GM13976 (cell line): ENCODE results near the gene PPP3R2.

ENCODE experiments used
- DNase-seq: peaks from one replicate; pipeline ENCODE4 v3.0.0; 2012; ENCODE audit warnings: low spot score
- in situ Hi-C: fragments of 300-500 bp; cut with MboI; formaldehyde crosslinking; loops from one replicate; pipeline ENCODE4 v1.12.0; 2022; ENCODE audit warnings: low sequenced_read_pairs, mixed read lengths, inconsistent platforms; ENCODE audit not compliant: unreplicated experiment
- TF ChIP-seq, protein P1 (sequence below): IDR thresholded peaks from 2 replicates; pipeline ENCODE4 v1.5.1; 2012; ENCODE audit warnings: borderline replicate concordance, mild to moderate bottlenecking; ENCODE audit not compliant: insufficient read depth; ENCODE audit errors: extremely low read depth, missing control alignments, control extremely low read depth

The PPP3R2 gene

DNA sequence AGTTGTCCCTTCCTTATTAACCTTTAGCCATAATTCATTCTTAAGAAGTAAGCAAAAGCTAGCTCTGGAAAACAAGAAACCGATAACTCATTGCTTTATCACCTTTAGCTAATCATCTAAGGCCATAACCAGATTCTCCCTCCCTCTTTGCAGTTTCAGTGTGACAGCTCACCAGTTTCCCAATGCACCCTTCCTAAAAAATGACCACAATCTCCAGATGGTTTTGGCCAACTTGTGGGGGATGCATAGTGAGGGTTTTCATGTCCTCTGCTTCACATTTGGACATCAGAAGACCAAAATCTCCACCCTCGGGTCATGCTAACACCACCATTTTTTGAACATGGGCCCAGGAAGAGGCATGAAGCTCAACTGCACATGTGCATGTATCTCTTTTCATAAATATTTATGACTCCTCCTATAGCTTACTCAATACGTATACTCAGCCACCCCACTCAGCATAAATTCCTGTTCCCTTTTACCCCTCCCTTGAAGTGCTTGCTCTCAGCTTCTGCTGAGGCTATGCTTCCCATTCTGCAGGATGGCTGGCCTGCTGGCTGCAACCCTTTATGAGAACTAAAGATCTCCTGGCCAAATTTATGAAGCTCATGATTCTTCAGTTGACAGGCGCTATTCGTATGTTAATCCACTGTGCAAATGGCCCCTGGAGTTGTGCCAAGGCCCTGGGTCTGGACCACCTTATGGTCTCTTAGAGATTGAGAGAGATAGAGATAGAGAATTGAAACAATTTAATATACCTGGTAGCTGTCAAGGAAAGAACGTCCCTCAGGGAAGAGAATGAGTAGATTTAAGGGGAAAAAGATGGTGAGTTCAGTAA, 14.8 kb downstream of the PPP3R2 start:
- no peak for DNase-seq
- in situ Hi-C loops, result no loop called here
- TF ChIP-seq, protein P1, sequence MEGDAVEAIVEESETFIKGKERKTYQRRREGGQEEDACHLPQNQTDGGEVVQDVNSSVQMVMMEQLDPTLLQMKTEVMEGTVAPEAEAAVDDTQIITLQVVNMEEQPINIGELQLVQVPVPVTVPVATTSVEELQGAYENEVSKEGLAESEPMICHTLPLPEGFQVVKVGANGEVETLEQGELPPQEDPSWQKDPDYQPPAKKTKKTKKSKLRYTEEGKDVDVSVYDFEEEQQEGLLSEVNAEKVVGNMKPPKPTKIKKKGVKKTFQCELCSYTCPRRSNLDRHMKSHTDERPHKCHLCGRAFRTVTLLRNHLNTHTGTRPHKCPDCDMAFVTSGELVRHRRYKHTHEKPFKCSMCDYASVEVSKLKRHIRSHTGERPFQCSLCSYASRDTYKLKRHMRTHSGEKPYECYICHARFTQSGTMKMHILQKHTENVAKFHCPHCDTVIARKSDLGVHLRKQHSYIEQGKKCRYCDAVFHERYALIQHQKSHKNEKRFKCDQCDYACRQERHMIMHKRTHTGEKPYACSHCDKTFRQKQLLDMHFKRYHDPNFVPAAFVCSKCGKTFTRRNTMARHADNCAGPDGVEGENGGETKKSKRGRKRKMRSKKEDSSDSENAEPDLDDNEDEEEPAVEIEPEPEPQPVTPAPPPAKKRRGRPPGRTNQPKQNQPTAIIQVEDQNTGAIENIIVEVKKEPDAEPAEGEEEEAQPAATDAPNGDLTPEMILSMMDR, result no peak

DNA sequence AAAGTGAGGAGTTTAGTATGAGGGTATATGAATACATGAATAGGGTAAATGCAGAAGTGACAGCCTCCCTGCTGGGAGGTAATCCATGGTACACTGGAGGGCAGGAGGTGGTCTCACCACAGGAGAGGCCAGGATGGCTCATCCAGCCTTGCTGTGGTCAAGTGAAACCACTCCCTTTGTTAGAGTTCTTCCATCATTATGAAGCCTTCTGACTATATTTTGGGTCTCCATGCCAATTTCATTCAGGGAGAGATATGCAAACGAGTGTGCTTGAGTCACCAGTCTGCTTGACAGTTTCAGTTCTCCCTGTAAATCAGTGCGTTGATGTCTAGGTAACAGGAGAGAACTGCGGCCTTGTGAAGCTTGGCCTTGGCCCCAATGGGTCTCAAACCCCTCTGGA, 16.4 kb downstream of the PPP3R2 start:
- TF ChIP-seq, protein P1, result no peak
- in situ Hi-C loops, result no loop called here
- DNase-seq, result no peak

DNA sequence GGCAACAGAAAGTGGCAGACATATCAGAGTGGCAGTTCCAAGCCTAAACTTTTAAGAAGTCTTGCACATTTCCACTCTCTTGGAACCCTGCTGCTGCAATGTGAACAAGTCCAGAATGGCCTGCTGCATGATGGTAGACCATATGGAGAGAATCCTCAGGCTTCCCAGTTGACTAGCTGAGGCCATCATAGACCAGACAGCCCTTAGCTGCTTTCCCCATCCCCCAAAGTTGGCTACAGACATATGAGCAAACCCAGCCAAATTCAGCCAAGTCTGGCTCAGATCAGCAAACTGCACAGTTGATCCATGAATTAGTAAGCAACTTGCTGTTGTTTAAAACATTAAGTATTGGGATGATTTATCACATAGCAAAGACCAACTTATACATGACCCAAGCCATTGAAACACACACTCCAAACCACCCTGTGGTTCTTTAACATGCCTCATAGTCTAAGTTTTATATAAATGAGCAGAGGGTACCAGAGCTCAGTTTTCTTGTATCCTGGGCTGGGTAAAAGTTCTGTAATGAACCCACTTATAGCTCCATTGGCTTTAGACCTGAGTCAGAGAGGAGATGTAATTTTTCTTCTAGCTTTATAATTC, 19.9 kb downstream of the PPP3R2 start:
- no peak for DNase-seq
- TF ChIP-seq, protein P1, result no peak
- in situ Hi-C loops, result no loop called here

DNA sequence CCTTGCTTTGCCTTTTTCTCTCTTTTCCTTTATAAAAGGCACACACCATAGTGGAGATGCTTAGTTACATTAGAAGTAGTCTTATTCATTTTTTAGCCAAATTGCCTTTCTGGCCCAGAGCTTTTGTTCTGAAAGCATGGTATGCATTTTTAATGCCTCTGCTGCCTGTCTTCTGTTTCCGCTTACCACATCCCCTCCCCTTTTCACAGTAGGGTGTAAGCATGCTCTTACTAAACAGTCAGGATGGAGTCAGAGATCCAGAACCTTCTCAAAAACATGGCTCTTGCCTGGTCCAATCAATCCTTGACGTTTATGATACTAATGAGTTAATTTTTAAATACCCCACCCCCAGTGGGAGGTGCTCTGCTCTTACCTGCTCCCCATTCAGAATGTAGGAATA, 22.5 kb downstream of the PPP3R2 start:
- TF ChIP-seq, protein P1, result no peak
- in situ Hi-C loops, result no loop called here
- no peak for DNase-seq

DNA sequence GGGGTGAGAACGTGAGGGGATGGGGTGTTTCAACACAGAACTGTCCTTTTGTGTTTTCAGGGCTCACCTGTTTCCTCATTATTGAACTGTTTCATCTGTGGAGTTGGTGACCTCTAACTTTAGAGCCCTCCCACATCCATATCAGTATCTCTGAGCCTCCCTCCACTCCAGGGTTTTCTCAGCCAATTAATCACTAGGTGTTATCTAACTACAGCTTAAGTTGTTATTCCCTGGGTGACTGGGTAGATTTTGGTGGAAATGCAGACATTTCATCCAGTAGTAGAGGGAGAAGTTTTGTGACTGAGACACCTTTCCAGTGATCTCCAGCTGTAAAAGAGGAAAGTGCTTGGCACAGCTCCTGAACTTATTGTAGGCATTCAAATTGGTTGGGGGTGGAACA, 23.7 kb downstream of the PPP3R2 start:
- in situ Hi-C loops, result no loop called here
- DNase-seq, result no peak
- TF ChIP-seq, protein P1, result no peak

DNA sequence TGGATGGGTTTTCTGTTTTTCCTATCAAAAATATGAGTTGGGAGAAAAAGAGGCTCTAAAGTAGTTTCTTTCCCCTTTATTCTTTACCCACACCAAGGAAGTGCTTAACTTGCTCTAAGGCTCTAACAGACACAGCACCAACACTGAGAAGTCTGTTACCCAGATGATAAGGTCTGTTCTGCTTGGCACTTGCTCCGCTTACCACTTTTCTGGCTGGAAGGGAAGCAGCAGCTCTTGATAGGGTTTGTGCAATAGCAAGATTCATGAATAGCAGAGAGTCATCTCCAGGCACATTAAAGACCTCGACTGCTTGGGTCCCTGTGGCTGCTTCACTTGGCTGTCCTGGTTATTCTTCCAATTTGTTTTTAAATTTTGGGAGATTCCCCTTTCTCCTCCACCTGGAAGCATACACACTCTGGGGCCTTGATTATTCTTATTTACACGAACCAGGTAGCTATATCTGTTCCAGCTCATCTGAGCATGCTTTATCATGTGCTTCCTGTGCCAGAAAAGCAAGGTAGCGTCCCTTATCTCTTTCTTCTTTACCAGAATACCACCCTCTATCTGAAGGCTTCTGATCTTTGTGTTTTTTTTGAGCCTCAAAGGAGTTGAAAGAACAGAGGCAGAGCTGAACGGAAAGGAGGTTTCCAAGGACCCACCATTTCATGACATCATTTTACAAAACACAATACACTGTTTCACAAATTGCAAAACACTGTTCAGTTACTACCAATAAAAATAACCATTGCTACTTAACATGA, 24.8 kb downstream of the PPP3R2 start:
- DNase-seq, result no peak
- in situ Hi-C loops, result no loop called here
- TF ChIP-seq, protein P1, result no peak
